ENCODE results near the gene KDM4C.

KDM4C gene

DNA sequence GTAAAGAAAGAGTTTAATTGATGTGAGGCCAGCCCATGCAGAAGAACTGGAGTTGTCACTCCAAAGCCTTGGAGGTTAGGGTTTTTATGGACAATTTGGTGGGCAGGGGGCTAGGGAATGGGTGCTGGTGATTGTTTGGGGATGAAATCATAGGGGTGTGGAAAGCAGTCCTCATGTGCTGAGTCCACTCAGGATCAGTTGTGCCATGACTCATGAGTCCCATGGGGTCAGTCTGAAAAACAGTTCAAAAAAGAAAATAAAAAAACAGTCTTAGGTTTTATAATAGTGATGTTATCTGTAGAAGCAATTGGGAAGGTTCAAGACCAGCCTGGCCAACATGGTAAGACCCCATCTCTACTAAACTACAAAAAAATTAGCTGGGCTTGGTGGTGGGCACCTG is 162.3 kb downstream of the KDM4C start:
- TF ChIP-seq, protein P1, sequence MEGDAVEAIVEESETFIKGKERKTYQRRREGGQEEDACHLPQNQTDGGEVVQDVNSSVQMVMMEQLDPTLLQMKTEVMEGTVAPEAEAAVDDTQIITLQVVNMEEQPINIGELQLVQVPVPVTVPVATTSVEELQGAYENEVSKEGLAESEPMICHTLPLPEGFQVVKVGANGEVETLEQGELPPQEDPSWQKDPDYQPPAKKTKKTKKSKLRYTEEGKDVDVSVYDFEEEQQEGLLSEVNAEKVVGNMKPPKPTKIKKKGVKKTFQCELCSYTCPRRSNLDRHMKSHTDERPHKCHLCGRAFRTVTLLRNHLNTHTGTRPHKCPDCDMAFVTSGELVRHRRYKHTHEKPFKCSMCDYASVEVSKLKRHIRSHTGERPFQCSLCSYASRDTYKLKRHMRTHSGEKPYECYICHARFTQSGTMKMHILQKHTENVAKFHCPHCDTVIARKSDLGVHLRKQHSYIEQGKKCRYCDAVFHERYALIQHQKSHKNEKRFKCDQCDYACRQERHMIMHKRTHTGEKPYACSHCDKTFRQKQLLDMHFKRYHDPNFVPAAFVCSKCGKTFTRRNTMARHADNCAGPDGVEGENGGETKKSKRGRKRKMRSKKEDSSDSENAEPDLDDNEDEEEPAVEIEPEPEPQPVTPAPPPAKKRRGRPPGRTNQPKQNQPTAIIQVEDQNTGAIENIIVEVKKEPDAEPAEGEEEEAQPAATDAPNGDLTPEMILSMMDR (IDR thresholded peaks at IDR 0.05; ENCODE audit: low read length), result no peak
- TF ChIP-seq EZH2 (IDR thresholded peaks at IDR 0.05; ENCODE audit: borderline replicate concordance, low read length), result no peak
- Histone ChIP-seq H3F3A (ENCODE audit: insufficient read depth, low read length) (no peaks in the 10 kb centered on the region), H3K9me3 (ENCODE audit: low read length) (no peaks in the 10 kb centered on the region), H3K4me1 (ENCODE audit: insufficient read depth, low read length, severe bottlenecking) (peaks cover 5% of the 10 kb centered on the region), H3K4me2 (ENCODE audit: low read length) (no peak overlapping the region), H3K4me3 (ENCODE audit: low read depth, low read length, poor library complexity, severe bottlenecking) (no peak overlapping the region), H3K36me3 (ENCODE audit: insufficient read depth, low read length) (peaks cover 17% of the 10 kb centered on the region; the same call in 1 of the 2 replicates), H3K27ac (ENCODE audit: low read depth, low read length, poor library complexity, severe bottlenecking) (no peak overlapping the region), H4K20me1 (ENCODE audit: insufficient read depth, low read length) (no peaks in the 10 kb centered on the region), H3K9ac (ENCODE audit: low read length) (no peak overlapping the region), H3K79me2 (ENCODE audit: insufficient read depth, low read length) (no peaks in the 10 kb centered on the region), H2AFZ (ENCODE audit: low read length) (no peak overlapping the region), H3K9me2 (ENCODE audit: low read depth, low read length) (no peaks in the 10 kb centered on the region), H3K27me3 (ENCODE audit: insufficient read depth, low read length) (no peaks in the 10 kb centered on the region)

DNA sequence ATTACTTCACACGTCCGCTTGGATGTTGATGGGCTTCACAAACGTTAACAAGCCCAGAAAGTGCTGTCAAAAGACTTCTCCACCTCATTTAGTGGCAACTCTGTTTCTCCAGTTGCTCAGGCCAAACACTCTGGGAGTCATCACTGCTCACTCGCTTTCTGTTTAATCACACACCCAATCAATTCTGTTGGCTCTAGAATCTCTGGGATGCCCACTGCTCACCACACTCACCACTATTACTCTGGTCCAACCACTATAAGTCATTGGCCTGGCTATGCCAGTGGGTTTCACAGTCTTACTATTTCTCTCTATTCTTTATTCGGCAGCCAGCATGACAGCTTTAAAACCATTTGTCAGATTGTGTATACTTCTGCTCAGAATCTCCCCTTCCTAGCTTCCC is 163.5 kb downstream of the KDM4C start:
- no peak overlapping the region for H3K9ac ChIP-seq (ENCODE audit: low read length)
- peaks cover 5% of the 10 kb centered on the region for H3K4me1 ChIP-seq (ENCODE audit: insufficient read depth, low read length, severe bottlenecking)
- H2AFZ ChIP-seq (ENCODE audit: low read length), result no peak overlapping the region
- no peak overlapping the region for H3K4me2 ChIP-seq (ENCODE audit: low read length)
- H4K20me1 ChIP-seq (ENCODE audit: insufficient read depth, low read length), result no peaks in the 10 kb centered on the region
- no peak overlapping the region for H3K4me3 ChIP-seq (ENCODE audit: low read depth, low read length, poor library complexity, severe bottlenecking)
- H3F3A ChIP-seq (ENCODE audit: insufficient read depth, low read length), result no peaks in the 10 kb centered on the region
- no peaks in the 10 kb centered on the region for H3K9me2 ChIP-seq (ENCODE audit: low read depth, low read length)
- no peaks in the 10 kb centered on the region for H3K27me3 ChIP-seq (ENCODE audit: insufficient read depth, low read length)
- no peak overlapping the region for H3K27ac ChIP-seq (ENCODE audit: low read depth, low read length, poor library complexity, severe bottlenecking)
- H3K9me3 ChIP-seq (ENCODE audit: low read length), result no peaks in the 10 kb centered on the region
- TF ChIP-seq, protein P1 (IDR thresholded peaks at IDR 0.05; ENCODE audit: low read length), result no peak
- no peak for TF ChIP-seq EZH2 (IDR thresholded peaks at IDR 0.05; ENCODE audit: borderline replicate concordance, low read length)
- H3K36me3 ChIP-seq (ENCODE audit: insufficient read depth, low read length), result peaks cover 17% of the 10 kb centered on the region; the same call in 1 of the 2 replicates
- H3K79me2 ChIP-seq (ENCODE audit: insufficient read depth, low read length), result no peaks in the 10 kb centered on the region

- Histone ChIP-seq H3K9me3 (ENCODE audit: low read length) (no peaks in the 10 kb centered on the region), H3K9ac (ENCODE audit: low read length) (no peak overlapping the region), H4K20me1 (ENCODE audit: insufficient read depth, low read length) (no peaks in the 10 kb centered on the region), H3K9me2 (ENCODE audit: low read depth, low read length) (no peaks in the 10 kb centered on the region), H3K36me3 (ENCODE audit: insufficient read depth, low read length) (peaks cover 17% of the 10 kb centered on the region; the same call in 1 of the 2 replicates), H3F3A (ENCODE audit: insufficient read depth, low read length) (no peaks in the 10 kb centered on the region), H3K79me2 (ENCODE audit: insufficient read depth, low read length) (no peaks in the 10 kb centered on the region), H3K4me3 (ENCODE audit: low read depth, low read length, poor library complexity, severe bottlenecking) (no peak overlapping the region), H3K27ac (ENCODE audit: low read depth, low read length, poor library complexity, severe bottlenecking) (no peak overlapping the region), H2AFZ (ENCODE audit: low read length) (no peak overlapping the region), H3K27me3 (ENCODE audit: insufficient read depth, low read length) (no peaks in the 10 kb centered on the region), H3K4me1 (ENCODE audit: insufficient read depth, low read length, severe bottlenecking) (peaks cover 5% of the 10 kb centered on the region), H3K4me2 (ENCODE audit: low read length) (no peak overlapping the region)
- TF ChIP-seq, protein P1 (IDR thresholded peaks at IDR 0.05; ENCODE audit: low read length), result no peak
- no peak for TF ChIP-seq EZH2 (IDR thresholded peaks at IDR 0.05; ENCODE audit: borderline replicate concordance, low read length)
Observed at GRCh38 chr9:6922124-6922676, 164.4 kb downstream of the KDM4C start.
